GM18526 (cell line): ENCODE measurements around the gene SLC52A1.

Experiments used
- POLR2A ChIP-seq: IDR thresholded peaks from 3 replicates; pipeline ENCODE4 v1.6.1; 2011; ENCODE audit not compliant: insufficient read length; ENCODE audit errors: extremely low read depth

SLC52A1 gene

DNA sequence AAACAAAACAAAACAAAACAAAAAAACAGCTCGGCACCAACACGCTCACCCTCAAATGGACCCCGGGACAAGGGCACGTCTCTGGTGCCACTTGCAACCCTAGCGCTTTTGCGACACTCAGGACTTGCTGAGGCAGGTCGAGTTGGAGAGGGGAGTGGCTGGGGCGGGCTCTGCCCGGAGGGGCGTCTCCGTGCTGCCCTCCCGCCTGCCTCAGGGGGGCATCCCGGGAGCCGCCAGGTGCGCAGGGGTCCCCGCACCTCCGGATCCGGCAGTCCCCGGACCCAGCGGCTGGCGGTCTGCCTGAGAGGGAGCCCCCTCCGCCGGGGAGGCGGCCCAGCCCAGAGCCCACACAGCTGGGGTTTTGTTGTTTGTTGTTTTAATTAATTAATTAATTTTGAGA is at the start of gene SLC52A1:
SLC52A1 (minus strand) TSS at position 112 of the 400 bp plus-strand sequence. CDS start 820 bp downstream, outside the sequence.
- no peak for TF ChIP-seq POLR2A

DNA sequence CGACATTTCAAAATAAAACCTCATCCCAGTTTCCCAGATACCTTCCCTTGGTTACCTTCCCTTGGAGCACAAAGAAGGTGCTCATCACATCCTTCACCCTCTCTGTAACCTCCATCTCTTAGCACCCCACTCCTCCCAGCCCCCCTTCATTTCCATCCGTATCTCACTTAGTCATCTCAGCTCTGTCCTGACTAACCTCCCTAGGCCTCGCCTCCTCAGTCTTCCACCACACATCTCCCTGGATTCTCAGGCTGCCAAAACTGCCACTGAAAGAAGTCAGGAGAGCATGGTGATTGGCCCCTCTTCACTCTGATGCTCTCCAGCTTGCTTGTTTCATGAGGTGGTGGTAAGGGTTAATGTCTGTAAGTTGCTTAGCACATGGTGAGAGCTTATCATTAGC is 45.4 kb upstream of the SLC52A1 start:
- TF ChIP-seq POLR2A = no peak

DNA sequence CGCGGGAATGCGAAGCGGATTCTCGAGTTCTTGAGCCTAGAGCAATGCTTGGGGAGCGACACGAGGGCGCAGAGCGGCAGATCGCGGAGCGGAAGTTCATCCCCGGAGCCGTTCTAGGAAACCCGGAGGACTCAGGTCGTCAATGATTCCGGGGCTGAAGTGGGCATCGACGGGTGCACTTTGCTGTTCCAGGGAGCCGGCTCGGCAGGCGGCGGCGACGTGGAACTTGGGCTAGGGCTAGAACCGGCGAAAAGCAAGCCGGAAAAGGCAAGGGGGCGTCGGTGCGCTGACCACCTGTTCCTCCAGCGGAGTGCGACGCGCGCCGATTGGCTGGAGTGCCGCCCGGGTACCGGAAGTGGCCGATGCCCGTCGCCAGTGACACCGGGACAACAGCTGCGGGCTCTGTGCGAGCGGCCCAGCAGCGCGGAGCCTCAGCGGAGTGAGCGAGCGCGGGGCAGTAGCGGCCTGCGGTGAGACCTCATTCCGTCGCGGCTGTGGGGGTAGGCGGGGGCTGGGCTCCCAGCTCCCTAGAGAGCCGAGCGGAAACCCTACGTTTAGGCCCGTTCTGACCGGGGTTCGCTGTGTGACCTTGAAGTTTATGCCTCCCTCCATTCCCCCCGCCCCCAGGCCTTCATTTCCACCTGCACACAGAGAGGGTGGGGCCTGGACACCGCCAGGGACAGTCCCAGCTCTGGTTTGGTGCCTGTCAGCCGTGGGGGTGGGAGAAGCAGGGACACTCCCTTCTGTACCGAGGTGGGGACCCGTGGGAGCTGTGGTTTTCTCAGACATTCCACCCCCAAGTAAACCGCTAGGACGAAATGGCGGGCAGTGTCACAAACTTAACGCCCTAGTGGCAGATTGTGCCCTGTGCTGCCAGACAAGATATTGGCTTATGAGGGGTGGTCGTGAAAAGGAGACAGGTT is 43.1 kb upstream of the SLC52A1 start, which contains the start of gene ZFP3:
ZFP3 (plus strand) TSS at position 362 of the 923 bp plus-strand sequence. CDS start 13,038 bp downstream, outside the sequence.
- TF ChIP-seq POLR2A = peak; percentile 77

DNA sequence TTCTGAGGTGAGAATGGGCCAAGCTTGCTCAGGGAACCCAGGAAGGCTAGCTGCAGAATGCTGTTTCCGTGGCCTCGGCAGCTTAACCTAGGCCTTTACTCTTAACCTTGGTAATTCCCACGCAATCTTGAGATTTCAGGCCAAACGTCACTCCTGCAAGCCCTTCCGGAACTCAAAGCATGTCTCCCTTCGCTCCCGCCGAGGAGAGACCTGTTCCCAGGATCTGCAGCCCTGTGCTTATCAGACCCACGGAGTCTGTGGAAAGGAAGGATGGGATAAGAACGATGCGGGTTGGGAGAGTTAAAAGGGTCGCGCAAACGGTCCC is 42.5 kb upstream of the SLC52A1 start:
- TF ChIP-seq POLR2A = no peak

- no peak for TF ChIP-seq POLR2A
These were observed 34.5 kb upstream of the SLC52A1 start for GRCh38 chr17:5069724-5070123.

GRCh38 chr17:5068236-5068635 is 33.0 kb upstream of the SLC52A1 start:
- TF ChIP-seq POLR2A = no peak

DNA sequence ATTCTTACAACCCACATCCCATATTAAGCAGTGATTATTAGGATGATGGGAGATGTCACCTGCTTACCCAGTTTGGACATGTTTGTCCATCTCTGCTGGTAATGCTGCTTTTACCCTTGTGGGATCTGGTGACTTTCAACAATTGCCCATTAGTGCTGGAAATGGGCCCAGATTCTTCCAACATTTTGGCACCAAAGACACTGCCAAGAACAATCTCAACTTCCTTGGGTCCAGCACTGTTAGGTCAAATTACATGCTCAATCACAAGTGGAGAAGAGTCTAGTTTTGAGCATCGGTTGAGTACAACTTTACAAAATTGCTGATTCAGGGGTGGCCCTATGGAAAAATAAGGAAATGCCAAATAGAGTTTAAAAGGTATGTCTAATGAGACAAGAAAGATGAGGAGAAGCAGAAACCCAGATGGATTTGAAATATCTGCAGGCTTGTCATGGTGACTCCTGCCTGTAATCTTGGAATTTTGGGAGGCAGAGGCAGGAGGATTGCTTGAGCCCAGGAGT is 30.1 kb upstream of the SLC52A1 start:
- TF ChIP-seq POLR2A = no peak

DNA sequence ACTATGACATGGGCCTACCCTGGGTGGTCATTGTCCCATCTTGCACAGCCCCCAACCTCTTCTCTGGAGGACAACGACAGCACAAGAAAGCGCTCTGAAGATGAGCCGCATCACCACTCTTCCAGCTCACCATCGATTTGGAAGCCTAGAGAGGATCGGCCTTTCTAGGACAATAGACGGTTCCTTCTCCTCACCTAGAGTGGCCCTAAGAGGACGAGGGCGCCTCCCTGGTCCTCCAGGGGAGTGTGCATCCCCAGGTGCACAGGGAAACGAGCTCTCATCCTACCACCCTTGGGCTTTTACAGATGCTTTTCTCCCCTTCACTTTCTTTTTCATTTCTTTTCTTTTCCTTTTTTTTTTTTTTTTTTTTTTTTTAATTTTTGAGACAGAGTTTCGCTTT is 20.3 kb upstream of the SLC52A1 start:
- TF ChIP-seq POLR2A = no peak

GRCh38 chr17:5050278-5050677 is 15.1 kb upstream of the SLC52A1 start:
- TF ChIP-seq POLR2A = no peak

DNA sequence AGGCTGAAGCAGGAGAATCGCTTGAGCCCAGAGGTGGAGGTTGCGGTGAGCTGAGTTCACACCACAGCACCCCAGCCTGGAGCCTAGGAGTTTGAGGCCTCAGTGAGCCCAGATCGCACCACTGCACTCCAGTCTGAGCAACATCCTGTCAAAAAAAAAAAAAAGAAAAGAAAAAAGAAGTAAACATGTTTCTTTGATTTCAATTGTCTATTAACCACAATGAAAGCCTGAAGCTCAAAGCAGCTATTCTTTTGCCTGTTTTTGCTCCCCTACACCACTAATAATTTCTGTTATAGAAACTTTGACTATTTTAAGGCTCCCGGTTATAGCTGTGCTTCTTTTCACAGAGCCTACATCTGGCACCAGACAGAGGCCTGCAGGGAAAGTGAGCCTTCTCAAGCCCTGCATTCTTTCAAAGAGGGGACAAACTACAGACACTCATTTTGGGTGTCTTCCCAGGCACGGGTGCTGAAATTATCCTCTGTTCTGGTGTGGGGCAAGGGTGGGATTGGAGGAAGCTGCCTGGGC is 14.2 kb upstream of the SLC52A1 start:
- TF ChIP-seq POLR2A = no peak

DNA sequence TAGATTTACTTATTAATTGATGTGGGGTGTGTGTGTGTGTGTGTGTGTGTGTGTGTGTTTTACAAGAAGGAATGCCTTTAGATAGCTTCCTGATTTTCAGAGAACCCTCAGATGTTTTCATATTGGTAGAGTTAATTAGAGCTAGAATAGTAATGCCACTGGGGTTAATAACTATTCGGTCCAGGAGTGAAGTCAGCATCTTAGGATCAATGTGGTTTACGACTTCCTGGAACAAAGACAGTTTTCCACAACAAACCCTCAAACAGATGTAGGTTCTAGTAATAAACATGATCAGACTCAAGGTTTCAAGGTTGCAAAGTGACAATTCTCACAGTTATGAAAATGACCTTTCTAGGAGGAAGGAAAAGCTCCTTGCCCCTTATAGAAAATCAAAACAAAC is 12.2 kb upstream of the SLC52A1 start:
- TF ChIP-seq POLR2A = no peak

DNA sequence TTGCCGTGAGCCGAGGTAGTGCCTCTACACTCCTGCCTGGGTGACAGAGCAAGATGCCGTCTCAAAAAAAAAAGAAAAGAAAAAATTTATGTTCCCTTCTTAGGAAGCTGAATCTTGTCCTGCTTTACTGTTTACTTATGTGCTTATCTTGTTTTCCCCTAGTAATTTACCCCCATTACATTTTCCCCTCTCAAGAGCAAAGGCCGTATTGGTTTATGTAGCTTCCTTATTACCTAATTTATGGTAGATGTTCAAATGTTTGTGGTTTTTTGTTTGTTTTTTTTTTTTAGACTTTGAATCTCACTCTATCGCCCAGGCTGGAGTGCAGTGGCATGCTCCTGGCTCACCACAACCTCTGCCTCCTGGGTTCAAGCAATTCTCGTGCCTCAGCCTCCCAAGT is 10.3 kb upstream of the SLC52A1 start:
- no peak for TF ChIP-seq POLR2A

DNA sequence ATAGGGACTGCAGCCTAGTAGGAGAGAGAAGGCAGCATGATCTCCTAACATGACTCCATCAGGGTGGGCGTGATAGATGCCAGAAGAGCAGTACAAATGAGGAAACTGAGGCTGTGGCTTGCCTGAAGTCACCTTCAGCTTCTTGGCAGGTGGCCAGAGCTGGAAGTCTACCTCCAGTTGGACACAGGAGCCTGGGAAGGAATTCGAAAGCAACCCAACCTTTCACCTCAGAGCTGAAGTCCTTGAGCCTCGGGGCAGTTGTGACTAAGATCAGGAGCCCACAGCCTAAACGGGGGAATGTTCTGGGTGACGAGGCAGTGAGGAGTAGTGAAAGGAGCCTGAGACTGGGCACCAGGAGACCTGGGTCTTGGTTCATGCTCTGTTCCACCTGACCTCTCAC is 9.4 kb upstream of the SLC52A1 start:
- no peak for TF ChIP-seq POLR2A

GRCh38 chr17:5043524-5043923 is 8.3 kb upstream of the SLC52A1 start:
- no peak for TF ChIP-seq POLR2A

DNA sequence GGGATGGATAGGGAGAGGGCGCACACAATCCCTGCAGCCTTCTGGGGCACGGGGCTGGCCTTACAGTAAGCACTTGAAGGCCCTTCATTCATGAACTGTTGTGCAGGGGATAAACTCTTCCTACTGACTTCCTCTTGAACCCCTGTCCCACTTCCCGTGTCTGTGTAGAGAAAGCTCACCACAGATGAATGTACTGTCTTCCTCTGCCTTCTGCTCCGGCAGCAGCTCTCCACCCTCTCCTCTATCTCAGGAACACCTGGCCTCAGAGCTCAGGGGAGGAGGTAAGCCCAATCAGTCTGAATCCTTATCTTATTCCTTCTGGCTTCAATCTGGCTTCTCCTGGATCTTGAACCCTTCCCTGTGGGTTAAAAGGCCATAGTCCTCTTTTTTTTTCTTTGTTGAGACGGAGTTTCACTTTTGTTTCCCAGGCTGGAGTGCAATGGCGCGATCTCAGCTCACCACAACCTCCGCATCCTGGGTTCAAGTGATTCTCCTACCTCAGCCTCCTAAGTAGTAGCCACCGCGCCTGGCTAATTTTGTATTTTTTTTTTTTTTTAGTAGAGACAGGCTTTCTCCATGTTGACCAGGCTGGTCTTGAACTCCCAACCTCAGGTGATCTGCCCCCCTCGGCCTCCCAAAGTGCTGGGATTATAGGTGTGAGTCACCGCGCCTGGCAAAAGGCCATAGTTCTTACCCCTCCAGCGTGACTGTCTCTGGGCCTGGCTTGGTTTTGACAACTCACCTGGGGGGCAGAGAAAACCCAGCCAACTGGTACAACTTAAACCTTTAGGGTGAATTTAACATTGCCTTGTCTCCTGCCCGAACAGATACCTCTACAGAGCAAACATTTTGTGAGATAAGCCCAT is 7.2 kb upstream of the SLC52A1 start:
- TF ChIP-seq POLR2A = no peak

DNA sequence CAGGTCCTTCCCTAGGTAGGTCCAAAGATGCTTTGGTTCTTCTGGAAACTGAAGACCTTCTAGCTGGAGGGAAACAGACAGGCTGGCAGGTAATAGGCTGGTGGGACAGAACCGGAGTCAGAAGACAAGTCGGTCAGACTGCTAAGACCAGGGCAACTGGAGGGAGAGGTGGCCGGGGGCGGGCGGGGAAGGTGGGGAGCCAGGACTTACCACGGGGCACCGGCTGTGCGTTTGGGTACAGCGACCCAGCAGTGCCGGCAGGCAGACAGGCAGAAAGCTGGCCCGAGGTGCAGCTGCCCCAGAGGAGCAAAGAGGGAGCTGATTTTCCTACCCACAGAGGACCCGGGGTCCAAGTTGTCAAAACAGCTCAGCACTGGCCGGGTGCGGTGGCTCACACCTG is 575 bp downstream of the SLC52A1 start:
- no peak for TF ChIP-seq POLR2A

GRCh38 chr17:5034063-5034462 is 1.2 kb downstream of the SLC52A1 start:
- no peak for TF ChIP-seq POLR2A
